OCI-LY7 (cell line): ENCODE results near the gene TRIM71. TPM values are rescaled to one million over a fixed set of nuclear protein-coding genes. Genes with fewer than 3 reads are reported as not detected.

Experiments used
- BruUV-seq: library from RNA; stranded (reverse); fragments of 400-500 nt; replicated peaks from 2 replicates; lab custom pipeline; 2021; lab: Mats Ljungman, UMichigan
- CTCF ChIA-PET: fragments of 300-600 bp; sonication (Branson Sonifier 250); formaldehyde crosslinking; loops from one replicate; lab custom pipeline; 2022; ENCODE audit warnings: antibody characterized with exemption; ENCODE audit not compliant: unreplicated experiment; lab: Charles Lee
- POLR2A ChIA-PET: fragments of 300-600 bp; sonication (Branson Sonifier 250); formaldehyde crosslinking; loops from one replicate; lab custom pipeline; 2022; ENCODE audit warnings: antibody characterized with exemption; lab: Charles Lee
- DNase-seq: peaks from one replicate; pipeline ENCODE4 v3.0.0-alpha.2; 2015; ENCODE audit warnings: low spot score
- H2AFZ ChIP-seq: fragments of 200-600 bp; sonication (generic), shearing (Covaris generic); 2 replicates; pipeline ENCODE4 v1.6.1; 2014; ENCODE audit warnings: mild to moderate bottlenecking, antibody characterized with exemption, low read length, moderate library complexity
- H3K27ac ChIP-seq: fragments of 200-600 bp; sonication (generic); 2 replicates; pipeline ENCODE4 v1.5.1; 2014; ENCODE audit warnings: mixed run types, low read depth, mild to moderate bottlenecking, moderate library complexity, low read length, inconsistent platforms; ENCODE audit not compliant: poor library complexity, severe bottlenecking
- H3K36me3 ChIP-seq: fragments of 200-600 bp; sonication (generic); 2 replicates; pipeline ENCODE4 v1.6.1; 2014; ENCODE audit warnings: mild to moderate bottlenecking, antibody characterized with exemption, low read length, moderate library complexity, mixed read lengths; ENCODE audit not compliant: insufficient read depth
- H3K4me1 ChIP-seq: fragments of 200-600 bp; sonication (generic); 2 replicates; pipeline ENCODE4 v1.5.1; 2014; ENCODE audit warnings: mild to moderate bottlenecking, low read length; ENCODE audit not compliant: insufficient read depth, poor library complexity, severe bottlenecking
- H3K4me2 ChIP-seq: fragments of 200-600 bp; sonication (generic); 2 replicates; pipeline ENCODE4 v1.6.1; 2014; ENCODE audit warnings: mild to moderate bottlenecking, low read length
- H3K4me3 ChIP-seq: fragments of 200-600 bp; sonication (generic); 2 replicates; pipeline ENCODE4 v1.5.1; 2014; ENCODE audit warnings: mild to moderate bottlenecking, low read depth, low read length; ENCODE audit not compliant: poor library complexity, severe bottlenecking
- H3K79me2 ChIP-seq: fragments of 200-600 bp; sonication (generic); 2 replicates; pipeline ENCODE4 v1.6.1; 2016; ENCODE audit warnings: low read depth, mild to moderate bottlenecking, low read length, moderate library complexity, mixed read lengths; ENCODE audit not compliant: insufficient read depth
- H3K9me2 ChIP-seq: fragments of 200-600 bp; sonication (generic); 2 replicates; pipeline ENCODE4 v1.6.1; 2016; ENCODE audit warnings: mild to moderate bottlenecking, low read length, mixed read lengths; ENCODE audit not compliant: insufficient read depth
- H3K9me3 ChIP-seq: fragments of 200-600 bp; sonication (generic); 2 replicates; pipeline ENCODE4 v1.6.1; 2014; ENCODE audit warnings: mild to moderate bottlenecking, mixed run types, low read length, mixed read lengths
- H4K20me1 ChIP-seq: fragments of 200-600 bp; sonication (generic); 2 replicates; pipeline ENCODE4 v1.6.1; 2014; ENCODE audit warnings: mild to moderate bottlenecking, antibody characterized with exemption, low read length, moderate library complexity, mixed read lengths; ENCODE audit not compliant: insufficient read depth
- EZH2phosphoT487 ChIP-seq: fragments of 200-600 bp; sonication (generic); IDR thresholded peaks from 2 replicates; pipeline ENCODE4 v1.6.1; 2018; ENCODE audit warnings: low read depth, borderline replicate concordance, mild to moderate bottlenecking, mixed run types, antibody characterized with exemption, low read length, moderate library complexity, mixed read lengths
- intact Hi-C: fragments of 100-400 bp; cut with micrococcal nuclease; formaldehyde crosslinking; loops from one replicate; pipeline ENCODE4 v1.10.0; 2022; ENCODE audit not compliant: unreplicated experiment
- total RNA-seq, 2 experiments: library from RNA; depleted of rRNA in 1 of 2; stranded (reverse); fragments of >200 nt in 1 of 2; shearing (Covaris generic) in 1 of 2; gene quantifications; 2 replicates each; pipeline ENCODE4 v1.2.3, GENCODE V29; 2014 to 2022
- TF ChIP-seq, protein P1 (sequence below): fragments of 200-600 bp; sonication (generic); conservative IDR thresholded peaks from 2 replicates; pipeline ENCODE4 v1.5.1; 2014; ENCODE audit warnings: mild to moderate bottlenecking, antibody characterized with exemption, low read length, moderate library complexity, mixed read lengths

TRIM71 gene
- total RNA-seq, 2 experiments from 2014 or later = not detected

DNA sequence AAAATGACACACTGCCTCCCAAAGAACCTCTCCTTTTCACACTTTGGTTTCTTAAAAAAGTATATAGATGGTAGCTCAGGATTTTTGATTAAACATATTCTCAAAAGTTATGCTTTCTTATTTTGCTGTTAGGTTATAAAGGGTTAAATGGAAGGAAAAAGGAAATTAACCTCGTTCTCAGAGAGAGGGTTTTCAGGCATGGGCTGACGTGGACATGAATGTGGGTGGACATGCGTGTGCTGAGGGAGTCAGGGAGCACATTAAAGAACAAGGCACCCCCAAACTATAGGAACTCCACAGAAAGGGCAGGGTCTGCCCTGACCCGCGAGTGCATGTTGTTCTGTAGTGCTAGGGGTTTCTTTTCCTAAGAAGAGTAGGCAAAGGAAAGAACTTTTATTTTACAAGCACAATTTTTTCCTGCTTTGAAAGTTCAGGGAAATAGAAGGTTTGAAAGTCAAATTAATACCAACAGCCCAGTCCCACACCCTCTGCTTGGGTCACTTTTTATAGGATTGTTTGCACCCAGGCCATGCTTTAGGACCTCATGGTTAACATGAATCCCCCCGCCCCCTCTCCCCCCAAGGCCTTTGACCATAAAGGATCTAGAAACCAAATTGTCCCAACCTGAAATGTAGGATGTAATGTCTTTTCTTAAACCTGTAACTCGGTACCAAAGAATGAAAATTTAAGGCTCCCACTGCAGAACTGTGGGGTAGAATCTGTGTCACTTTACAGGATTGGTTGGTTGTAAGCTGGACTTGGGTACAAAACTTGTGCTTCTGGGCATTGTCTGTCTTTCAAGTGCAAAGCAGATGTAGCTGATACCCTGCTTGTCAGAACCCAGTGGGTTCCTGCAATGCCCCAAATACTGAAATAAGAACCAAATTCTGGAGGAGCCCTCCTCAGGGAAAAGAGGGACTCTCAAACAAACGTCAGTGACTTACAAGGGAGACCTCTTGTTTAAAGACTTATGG lies 75.1 kb downstream of the TRIM71 start:
- CTCF ChIA-PET = no interaction called here
- H3K9me2 ChIP-seq = no peaks in the 10 kb centered on the region
- H3K4me2 ChIP-seq = no peak overlapping the region
- no peak overlapping the region for H2AFZ ChIP-seq
- no peaks in the 10 kb centered on the region for H3K4me1 ChIP-seq
- BruUV-seq = no TSS peak
- no peaks in the 10 kb centered on the region for H4K20me1 ChIP-seq
- no peak for DNase-seq
- no peaks in the 10 kb centered on the region for H3K36me3 ChIP-seq
- no peaks in the 10 kb centered on the region for H3K9me3 ChIP-seq
- H3K27ac ChIP-seq = no peak overlapping the region
- TF ChIP-seq, protein P1, sequence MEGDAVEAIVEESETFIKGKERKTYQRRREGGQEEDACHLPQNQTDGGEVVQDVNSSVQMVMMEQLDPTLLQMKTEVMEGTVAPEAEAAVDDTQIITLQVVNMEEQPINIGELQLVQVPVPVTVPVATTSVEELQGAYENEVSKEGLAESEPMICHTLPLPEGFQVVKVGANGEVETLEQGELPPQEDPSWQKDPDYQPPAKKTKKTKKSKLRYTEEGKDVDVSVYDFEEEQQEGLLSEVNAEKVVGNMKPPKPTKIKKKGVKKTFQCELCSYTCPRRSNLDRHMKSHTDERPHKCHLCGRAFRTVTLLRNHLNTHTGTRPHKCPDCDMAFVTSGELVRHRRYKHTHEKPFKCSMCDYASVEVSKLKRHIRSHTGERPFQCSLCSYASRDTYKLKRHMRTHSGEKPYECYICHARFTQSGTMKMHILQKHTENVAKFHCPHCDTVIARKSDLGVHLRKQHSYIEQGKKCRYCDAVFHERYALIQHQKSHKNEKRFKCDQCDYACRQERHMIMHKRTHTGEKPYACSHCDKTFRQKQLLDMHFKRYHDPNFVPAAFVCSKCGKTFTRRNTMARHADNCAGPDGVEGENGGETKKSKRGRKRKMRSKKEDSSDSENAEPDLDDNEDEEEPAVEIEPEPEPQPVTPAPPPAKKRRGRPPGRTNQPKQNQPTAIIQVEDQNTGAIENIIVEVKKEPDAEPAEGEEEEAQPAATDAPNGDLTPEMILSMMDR = no peak
- no peak for TF ChIP-seq EZH2phosphoT487
- intact Hi-C loops = no loop called here
- H3K79me2 ChIP-seq = no peaks in the 10 kb centered on the region
- POLR2A ChIA-PET = interaction anchor here (0.6 kb wide), 1 partner anchor 47 kb away, joined by 3 read pairs; no protein-coding TSS in a partner anchor
- no peak overlapping the region for H3K4me3 ChIP-seq

DNA sequence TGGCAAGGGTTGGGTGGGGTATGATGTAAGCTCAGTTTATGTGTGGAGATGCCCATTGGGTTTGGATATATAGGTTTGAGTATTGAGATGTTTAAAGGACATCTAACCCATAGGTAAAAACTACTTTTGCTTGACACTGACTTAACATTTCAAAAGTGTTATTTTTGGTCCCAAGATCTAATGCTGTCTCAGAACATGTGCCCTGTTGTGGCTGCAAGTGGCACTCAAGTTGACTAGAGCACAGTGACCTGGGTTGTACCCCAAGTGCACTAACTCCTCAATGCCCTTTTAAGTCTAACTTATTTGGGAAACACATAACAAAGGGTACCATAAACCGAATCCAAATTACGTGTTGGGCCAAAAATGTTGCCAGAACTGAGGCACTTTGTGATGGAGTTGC lies 77.2 kb downstream of the TRIM71 start:
- POLR2A ChIA-PET = no interaction called here
- Histone ChIP-seq H3K27ac (no peak overlapping the region), H2AFZ (no peak overlapping the region), H3K9me2 (no peaks in the 10 kb centered on the region), H4K20me1 (no peaks in the 10 kb centered on the region), H3K79me2 (no peaks in the 10 kb centered on the region), H3K36me3 (no peaks in the 10 kb centered on the region), H3K4me2 (no peak overlapping the region), H3K4me1 (no peaks in the 10 kb centered on the region), H3K9me3 (no peaks in the 10 kb centered on the region), H3K4me3 (no peak overlapping the region)
- TF ChIP-seq EZH2phosphoT487 = no peak
- TF ChIP-seq, protein P1 = no peak
- CTCF ChIA-PET = no interaction called here
- DNase-seq = no peak
- intact Hi-C loops = no loop called here
- no TSS peak for BruUV-seq

DNA sequence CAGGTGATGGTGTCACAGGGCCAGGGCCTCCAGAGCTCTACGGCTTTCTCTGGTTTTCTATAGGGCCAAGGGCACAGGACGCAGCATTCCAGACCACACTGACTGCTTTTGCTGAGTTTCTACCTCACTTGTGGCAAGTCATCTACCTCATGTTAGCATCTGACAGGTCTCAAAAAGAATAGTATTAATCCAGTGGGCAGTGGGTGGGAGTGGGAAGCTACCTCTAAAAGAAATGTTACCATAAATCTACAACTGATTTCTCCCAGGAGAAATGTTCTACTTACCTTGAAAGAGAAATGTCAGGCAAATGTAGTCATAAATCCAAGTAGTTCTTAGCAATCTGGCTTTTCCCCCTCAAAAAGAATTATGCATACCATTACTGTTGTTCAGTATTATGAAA lies 77.9 kb downstream of the TRIM71 start:
- Histone ChIP-seq H2AFZ (no peak overlapping the region), H3K27ac (no peak overlapping the region), H3K9me3 (no peaks in the 10 kb centered on the region), H4K20me1 (no peaks in the 10 kb centered on the region), H3K79me2 (no peaks in the 10 kb centered on the region), H3K9me2 (no peaks in the 10 kb centered on the region), H3K4me1 (no peaks in the 10 kb centered on the region), H3K36me3 (no peaks in the 10 kb centered on the region), H3K4me2 (no peak overlapping the region), H3K4me3 (no peak overlapping the region)
- intact Hi-C loops = no loop called here
- DNase-seq = no peak
- ChIA-PET CTCF (no interaction called here), POLR2A (no interaction called here)
- BruUV-seq = no TSS peak
- no peak for TF ChIP-seq EZH2phosphoT487
- TF ChIP-seq, protein P1 = no peak
